ENCODE measurements around the gene CA14.
"Not testable (repeated sequence)": the region's sequence is repeated elsewhere in the genome, so short reads cannot be mapped to it uniquely, and the experiment has no call there.

The CA14 gene

DNA sequence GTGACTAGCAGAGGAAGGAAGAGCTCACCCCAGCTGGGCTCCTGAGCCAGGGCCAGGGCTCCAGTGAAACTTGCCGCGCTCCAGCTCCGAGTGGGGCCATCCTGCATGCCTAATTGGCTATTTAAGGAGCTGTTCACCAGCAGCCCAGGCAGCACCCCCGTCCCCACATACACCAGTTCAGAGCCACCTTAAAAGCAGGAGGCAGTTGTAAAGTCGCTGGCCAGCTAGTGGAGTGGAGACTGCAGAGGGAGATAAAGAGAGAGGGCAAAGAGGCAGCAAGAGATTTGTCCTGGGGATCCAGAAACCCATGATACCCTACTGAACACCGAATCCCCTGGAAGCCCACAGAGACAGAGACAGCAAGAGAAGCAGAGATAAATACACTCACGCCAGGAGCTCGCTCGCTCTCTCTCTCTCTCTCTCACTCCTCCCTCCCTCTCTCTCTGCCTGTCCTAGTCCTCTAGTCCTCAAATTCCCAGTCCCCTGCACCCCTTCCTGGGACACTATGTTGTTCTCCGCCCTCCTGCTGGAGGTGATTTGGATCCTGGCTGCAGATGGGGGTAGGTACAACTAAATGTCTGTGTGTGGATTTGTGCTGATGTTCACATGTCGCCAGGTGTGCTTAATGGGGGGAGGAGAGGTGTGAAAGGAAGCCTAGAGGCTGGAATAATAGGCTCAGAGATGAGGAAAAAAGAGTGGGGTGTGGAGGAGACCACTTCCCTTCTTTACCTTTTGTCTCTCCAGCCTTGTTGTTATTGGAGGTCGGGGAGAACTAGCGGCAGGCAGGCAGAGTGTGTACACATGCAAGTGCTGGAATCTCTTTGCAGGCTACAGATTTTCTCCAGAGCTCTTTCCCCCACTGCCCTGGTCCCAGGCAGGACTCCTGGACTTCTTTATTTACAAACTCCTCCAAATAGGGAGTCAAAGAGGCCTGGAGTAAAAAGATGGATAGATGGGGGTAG is at the start of gene CA14:
CA14 (plus strand) TSS at position 151 of the 962 bp plus-strand sequence; CDS start at position 506, 355 bp downstream.
- TF ChIP-seq, protein P1, sequence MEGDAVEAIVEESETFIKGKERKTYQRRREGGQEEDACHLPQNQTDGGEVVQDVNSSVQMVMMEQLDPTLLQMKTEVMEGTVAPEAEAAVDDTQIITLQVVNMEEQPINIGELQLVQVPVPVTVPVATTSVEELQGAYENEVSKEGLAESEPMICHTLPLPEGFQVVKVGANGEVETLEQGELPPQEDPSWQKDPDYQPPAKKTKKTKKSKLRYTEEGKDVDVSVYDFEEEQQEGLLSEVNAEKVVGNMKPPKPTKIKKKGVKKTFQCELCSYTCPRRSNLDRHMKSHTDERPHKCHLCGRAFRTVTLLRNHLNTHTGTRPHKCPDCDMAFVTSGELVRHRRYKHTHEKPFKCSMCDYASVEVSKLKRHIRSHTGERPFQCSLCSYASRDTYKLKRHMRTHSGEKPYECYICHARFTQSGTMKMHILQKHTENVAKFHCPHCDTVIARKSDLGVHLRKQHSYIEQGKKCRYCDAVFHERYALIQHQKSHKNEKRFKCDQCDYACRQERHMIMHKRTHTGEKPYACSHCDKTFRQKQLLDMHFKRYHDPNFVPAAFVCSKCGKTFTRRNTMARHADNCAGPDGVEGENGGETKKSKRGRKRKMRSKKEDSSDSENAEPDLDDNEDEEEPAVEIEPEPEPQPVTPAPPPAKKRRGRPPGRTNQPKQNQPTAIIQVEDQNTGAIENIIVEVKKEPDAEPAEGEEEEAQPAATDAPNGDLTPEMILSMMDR (IDR thresholded peaks at IDR 0.05; ENCODE audit: low read depth, low read length) = no peak
- in situ Hi-C loops (cut with HindIII; ENCODE audit: low sequenced_read_pairs) = no loop called here
- H3K4me3 ChIP-seq (ENCODE audit: low read depth, low read length) = no peak within 1 kb of the TSS
- no peak for DNase-seq (ENCODE audit: low read depth, low spot score)

DNA sequence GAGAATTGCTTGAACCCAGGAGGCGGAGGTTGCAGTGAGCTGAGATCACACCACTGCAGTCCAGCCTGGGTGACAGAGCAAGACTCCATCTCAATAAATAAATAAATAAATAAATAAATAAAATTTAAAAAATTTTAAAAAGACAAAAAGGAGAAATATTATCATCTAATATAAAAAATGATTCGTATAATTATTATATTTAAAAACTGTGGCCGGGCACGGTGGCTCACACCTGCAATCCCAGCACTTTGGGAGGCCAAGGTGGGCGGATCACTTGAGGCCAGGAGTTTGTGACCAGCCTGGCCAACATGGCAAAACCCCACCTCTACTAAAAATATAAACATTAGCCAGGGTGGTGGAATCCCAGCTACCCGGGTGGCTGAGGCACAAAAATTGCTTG is 49.1 kb upstream of the CA14 start:
- DNase-seq (ENCODE audit: low read depth, low spot score); in situ Hi-C loops (cut with HindIII; ENCODE audit: low sequenced_read_pairs); H3K4me3 ChIP-seq (ENCODE audit: low read depth, low read length): not testable (repeated sequence)

DNA sequence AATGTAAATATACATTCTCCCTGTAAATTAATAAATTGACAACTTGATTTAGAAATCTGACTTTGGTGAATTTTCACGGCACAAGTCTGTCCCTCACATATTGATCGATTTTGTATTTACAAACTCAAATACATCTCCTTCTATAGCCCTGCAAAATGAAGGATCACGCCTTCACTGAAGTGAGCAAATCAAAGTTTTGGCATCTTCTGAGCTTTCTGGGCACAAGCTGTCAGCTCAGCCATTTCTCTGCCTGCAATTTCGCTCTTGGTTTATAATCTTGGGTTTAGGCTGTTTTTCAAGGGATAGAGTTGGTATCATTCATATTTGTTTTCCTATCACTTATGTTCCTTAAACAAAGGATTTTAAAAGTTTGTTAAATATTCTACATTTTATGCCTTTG is 47.5 kb upstream of the CA14 start:
- H3K4me3 ChIP-seq (ENCODE audit: low read depth, low read length) = no peak overlapping the region
- no peak for DNase-seq (ENCODE audit: low read depth, low spot score)
- in situ Hi-C loops (cut with HindIII; ENCODE audit: low sequenced_read_pairs) = no loop called here
- TF ChIP-seq, protein P1 (IDR thresholded peaks at IDR 0.05; ENCODE audit: low read depth, low read length) = no peak

DNA sequence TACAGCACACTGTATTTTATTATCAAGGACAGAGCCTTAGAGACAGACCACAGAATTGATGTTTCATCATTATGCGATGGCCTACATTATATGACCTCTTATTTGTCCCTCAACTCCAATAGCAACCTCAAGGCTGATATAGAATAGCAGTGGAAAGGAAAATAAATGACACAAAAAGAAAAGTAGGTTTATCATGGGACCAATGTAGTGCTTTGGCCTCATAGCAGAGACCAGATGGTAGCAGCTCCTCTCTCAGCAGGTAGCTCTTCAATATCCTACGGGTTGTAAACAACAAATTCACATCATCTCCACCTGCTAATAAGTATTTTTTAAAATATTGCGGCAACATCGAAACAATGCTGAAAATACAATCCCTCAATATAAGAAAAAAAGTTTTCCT is 46.9 kb upstream of the CA14 start:
- H3K4me3 ChIP-seq (ENCODE audit: low read depth, low read length) = no peak overlapping the region
- in situ Hi-C loops (cut with HindIII; ENCODE audit: low sequenced_read_pairs) = no loop called here
- no peak for DNase-seq (ENCODE audit: low read depth, low spot score)
- TF ChIP-seq, protein P1 (IDR thresholded peaks at IDR 0.05; ENCODE audit: low read depth, low read length) = no peak

GRCh38 chr1:150212070-150212469 is 45.5 kb upstream of the CA14 start:
- no peak for DNase-seq (ENCODE audit: low read depth, low spot score)
- in situ Hi-C loops (cut with HindIII; ENCODE audit: low sequenced_read_pairs) = no loop called here
- TF ChIP-seq, protein P1 (IDR thresholded peaks at IDR 0.05; ENCODE audit: low read depth, low read length) = no peak
- H3K4me3 ChIP-seq (ENCODE audit: low read depth, low read length) = no peak overlapping the region

- DNase-seq (ENCODE audit: low read depth, low spot score) = peak; percentile 93
- TF ChIP-seq, protein P1 (IDR thresholded peaks at IDR 0.05; ENCODE audit: low read depth, low read length) = peak; percentile 42
- in situ Hi-C loops (cut with HindIII; ENCODE audit: low sequenced_read_pairs) = no loop called here
- peak overlapping the region; percentile 51 for H3K4me3 ChIP-seq (ENCODE audit: low read depth, low read length)
Observed at GRCh38 chr1:150213170-150214098, 44.1 kb upstream of the CA14 start.

DNA sequence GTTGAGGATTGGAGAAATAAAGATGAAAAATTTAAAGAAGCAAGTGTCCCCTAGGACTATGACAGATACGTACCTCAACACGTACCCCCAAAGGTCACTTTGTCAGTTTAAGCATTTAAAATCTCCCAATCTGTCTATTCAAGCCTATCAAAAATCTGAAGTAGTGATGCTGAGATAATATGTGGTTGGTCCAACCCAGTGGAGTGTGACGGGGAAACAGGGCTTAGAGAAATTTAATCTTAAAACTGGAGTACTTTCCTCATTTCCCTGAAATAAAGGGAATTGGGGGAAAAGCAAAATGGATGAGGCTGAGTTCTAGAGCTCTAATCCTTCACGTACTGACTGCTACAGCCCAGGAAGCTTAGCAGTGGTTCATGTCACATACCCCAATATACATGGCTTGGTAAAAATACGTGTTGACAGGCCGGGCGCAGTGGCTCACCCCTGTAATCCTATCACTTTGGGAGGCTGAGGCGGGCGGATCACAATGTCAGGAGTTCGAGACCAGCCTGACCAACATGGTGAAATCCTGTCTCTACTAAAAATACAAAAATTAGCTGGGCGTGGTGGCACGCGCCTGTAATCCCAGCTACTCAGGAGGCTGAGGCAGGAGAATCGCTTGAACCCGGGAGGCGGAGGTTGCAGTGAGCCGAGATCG is 43.3 kb upstream of the CA14 start:
- H3K4me3 ChIP-seq (ENCODE audit: low read depth, low read length) = peak overlapping the region; percentile 51
- DNase-seq (ENCODE audit: low read depth, low spot score); in situ Hi-C loops (cut with HindIII; ENCODE audit: low sequenced_read_pairs): not testable (repeated sequence)

DNA sequence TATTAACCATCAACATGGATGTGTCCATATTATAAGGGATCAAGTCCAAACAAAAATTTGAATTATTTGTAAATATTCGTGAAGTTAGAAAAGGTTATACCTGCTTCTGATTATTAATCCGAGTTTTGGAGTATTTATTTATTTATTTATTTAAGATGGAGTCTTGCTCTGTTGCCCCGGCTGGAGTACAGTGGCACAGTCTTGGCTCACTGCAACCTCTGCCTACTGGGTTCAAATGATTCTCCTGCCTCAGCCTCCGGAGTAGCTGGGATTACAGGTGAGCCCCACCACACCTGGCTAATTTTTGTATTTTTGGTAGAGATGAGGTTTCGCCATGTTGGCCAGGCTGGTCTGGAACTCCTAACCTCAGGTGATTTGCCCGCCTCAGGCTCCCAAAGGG is 41.7 kb upstream of the CA14 start:
- H3K4me3 ChIP-seq (ENCODE audit: low read depth, low read length); DNase-seq (ENCODE audit: low read depth, low spot score); in situ Hi-C loops (cut with HindIII; ENCODE audit: low sequenced_read_pairs): not testable (repeated sequence)

Data from astrocyte of the spinal cord (primary cell).